ENCODE results near the gene TPST1. TPM values are rescaled to one million over a fixed set of nuclear protein-coding genes. Genes with fewer than 3 reads are reported as not detected.
A peak's percentile ranks its signal among the peaks of the same experiment; 100 is the strongest.

TPST1 gene
- total and polyA plus RNA-seq, 2 donors (not counting 1 experiment from before 2014, with no cell fraction given) = 81.8 to 151 TPM

GRCh38 chr7:66296001-66296521, 90.9 kb downstream of the TPST1 start:
- H3K4me3 ChIP-seq (replicated peaks in 1 of 4; ENCODE audit: control extremely low read depth in 1 of 4, insufficient read depth in 1 of 4, low read depth in 3 of 4, low read length in 4 of 4) = no peak overlapping the region
- TF ChIP-seq CTCF (conservative IDR thresholded peaks at IDR 0.05 in 1 of 2, IDR thresholded peaks at IDR 0.05 in 1 of 2; ENCODE audit: low read depth in 1 of 2, low read length in 2 of 2) = no peak
- TF ChIP-seq EZH2 (IDR thresholded peaks at IDR 0.05; ENCODE audit: low read length, missing control alignments) = no peak
- peak; percentile 84 to 88 for DNase-seq (ENCODE audit: low read depth in 2 of 2)

GRCh38 chr7:66296557-66296956, 91.4 kb downstream of the TPST1 start:
- H3K4me2 ChIP-seq (ENCODE audit: extremely low read depth, insufficient read depth, low read length) = peak overlapping the region; percentile 48
- no peak overlapping the region for H3K4me3 ChIP-seq (replicated peaks in 1 of 4; ENCODE audit: control extremely low read depth in 1 of 4, insufficient read depth in 1 of 4, low read depth in 3 of 4, low read length in 4 of 4)
- DNase-seq (ENCODE audit: low read depth in 2 of 2) = peak; percentile 36 to 86
- H3K9me3 ChIP-seq (ENCODE audit: control insufficient read depth, insufficient read depth, low read depth, low read length) = no peaks in the 10 kb centered on the region
- no peaks in the 10 kb centered on the region for H3K27me3 ChIP-seq (ENCODE audit: control insufficient read depth, insufficient read depth, low read length)
- peaks cover 4% of the 10 kb centered on the region for H3K4me1 ChIP-seq (ENCODE audit: control insufficient read depth, extremely low read depth, insufficient read depth, low read length)
- no peaks in the 10 kb centered on the region for H3K36me3 ChIP-seq (ENCODE audit: control insufficient read depth, insufficient read depth, low read length)
- no peaks in the 10 kb centered on the region for H4K20me1 ChIP-seq (ENCODE audit: control insufficient read depth, extremely low read depth, insufficient read depth, low read length)
- H3K9ac ChIP-seq (ENCODE audit: insufficient read depth, low read length) = no peak overlapping the region
- TF ChIP-seq EZH2 (IDR thresholded peaks at IDR 0.05; ENCODE audit: low read length, missing control alignments) (no peak), CTCF (conservative IDR thresholded peaks at IDR 0.05 in 1 of 2, IDR thresholded peaks at IDR 0.05 in 1 of 2; ENCODE audit: low read depth in 1 of 2, low read length in 2 of 2) (no peak)
- peaks cover 8% of the 10 kb centered on the region for H3K79me2 ChIP-seq (ENCODE audit: control insufficient read depth, insufficient read depth, low read length)
- H3K27ac ChIP-seq (ENCODE audit: insufficient read depth, low read length) = peak overlapping the region; percentile 38
- H2AFZ ChIP-seq (ENCODE audit: low read length) = no peak overlapping the region

More at GRCh38 chr7:66296001-66296521, 90.9 kb downstream of the TPST1 start:
- peaks cover 4% of the 10 kb centered on the region for H3K4me1 ChIP-seq (ENCODE audit: control insufficient read depth, extremely low read depth, insufficient read depth, low read length)
- H3K27ac ChIP-seq (ENCODE audit: insufficient read depth, low read length) = peak overlapping the region; percentile 38
- H3K79me2 ChIP-seq (ENCODE audit: control insufficient read depth, insufficient read depth, low read length) = peaks cover 8% of the 10 kb centered on the region
- no peaks in the 10 kb centered on the region for H3K36me3 ChIP-seq (ENCODE audit: control insufficient read depth, insufficient read depth, low read length)
- no peaks in the 10 kb centered on the region for H3K9me3 ChIP-seq (ENCODE audit: control insufficient read depth, insufficient read depth, low read depth, low read length)
- H2AFZ ChIP-seq (ENCODE audit: low read length) = no peak overlapping the region
- H3K4me2 ChIP-seq (ENCODE audit: extremely low read depth, insufficient read depth, low read length) = peak overlapping the region; percentile 48
- no peak overlapping the region for H3K9ac ChIP-seq (ENCODE audit: insufficient read depth, low read length)
- H4K20me1 ChIP-seq (ENCODE audit: control insufficient read depth, extremely low read depth, insufficient read depth, low read length) = no peaks in the 10 kb centered on the region
- no peaks in the 10 kb centered on the region for H3K27me3 ChIP-seq (ENCODE audit: control insufficient read depth, insufficient read depth, low read length)

GRCh38 chr7:66297579-66297978, 92.4 kb downstream of the TPST1 start:
- peak in 1 of 2 donors; percentile 9 for DNase-seq (ENCODE audit: low read depth in 2 of 2)
- Histone ChIP-seq H3K27me3 (ENCODE audit: control insufficient read depth, insufficient read depth, low read length) (no peaks in the 10 kb centered on the region), H3K4me3 (replicated peaks in 1 of 4; ENCODE audit: control extremely low read depth in 1 of 4, insufficient read depth in 1 of 4, low read depth in 3 of 4, low read length in 4 of 4) (no peak overlapping the region), H3K4me2 (ENCODE audit: extremely low read depth, insufficient read depth, low read length) (no peak overlapping the region), H3K9ac (ENCODE audit: insufficient read depth, low read length) (no peak overlapping the region), H3K4me1 (ENCODE audit: control insufficient read depth, extremely low read depth, insufficient read depth, low read length) (peaks cover 4% of the 10 kb centered on the region), H4K20me1 (ENCODE audit: control insufficient read depth, extremely low read depth, insufficient read depth, low read length) (no peaks in the 10 kb centered on the region), H3K36me3 (ENCODE audit: control insufficient read depth, insufficient read depth, low read length) (no peaks in the 10 kb centered on the region), H3K9me3 (ENCODE audit: control insufficient read depth, insufficient read depth, low read depth, low read length) (no peaks in the 10 kb centered on the region), H3K79me2 (ENCODE audit: control insufficient read depth, insufficient read depth, low read length) (peaks cover 8% of the 10 kb centered on the region), H3K27ac (ENCODE audit: insufficient read depth, low read length) (no peak overlapping the region), H2AFZ (ENCODE audit: low read length) (no peak overlapping the region)
- TF ChIP-seq CTCF (conservative IDR thresholded peaks at IDR 0.05 in 1 of 2, IDR thresholded peaks at IDR 0.05 in 1 of 2; ENCODE audit: low read depth in 1 of 2, low read length in 2 of 2) = no peak
- TF ChIP-seq EZH2 (IDR thresholded peaks at IDR 0.05; ENCODE audit: low read length, missing control alignments) = no peak
